ENCODE results near the gene TBC1D2B.

The TBC1D2B gene

GRCh38 chr15:78041946-78042345, 35.6 kb downstream of the TBC1D2B start:
- peaks cover 4 to 10% of the 10 kb centered on the region in 2 experiments for H3K4me1 ChIP-seq (ENCODE audit: control insufficient read depth in 1 of 2, insufficient read depth in 2 of 2, low read length in 2 of 2)
- no peak overlapping the region for H3K4me2 ChIP-seq (ENCODE audit: low read length)
- H3K27me3 ChIP-seq (ENCODE audit: insufficient read depth, low read length) = no peaks in the 10 kb centered on the region
- H3K79me2 ChIP-seq (ENCODE audit: control insufficient read depth, insufficient read depth, low read length, poor library complexity) = no peaks in the 10 kb centered on the region
- no peak overlapping the region for H4K8ac ChIP-seq (ENCODE audit: low read depth, low read length)
- no CpG with 5 or more reads among the region's 3 CpGs for WGBS (ENCODE audit: extremely low coverage, insufficient coverage, insufficient read length)
- H3K14ac ChIP-seq (ENCODE audit: low read length) = no peak overlapping the region
- H2AFZ ChIP-seq (ENCODE audit: insufficient read depth, low read length, poor library complexity) = no peak overlapping the region
- H3K4ac ChIP-seq (ENCODE audit: low read depth, low read length) = no peak overlapping the region
- H4K91ac ChIP-seq (ENCODE audit: low read depth, low read length) = no peak overlapping the region
- H3K23ac ChIP-seq (ENCODE audit: low read length) = no peak overlapping the region
- no peak overlapping the region for H4K12ac ChIP-seq (ENCODE audit: low read depth, low read length)
- no peaks in the 10 kb centered on the region for H3K36me3 ChIP-seq (ENCODE audit: control insufficient read depth in 1 of 2, insufficient read depth in 2 of 2, low read length in 2 of 2)
- no peak overlapping the region for H2BK12ac ChIP-seq (ENCODE audit: low read length)
- H2BK120ac ChIP-seq (ENCODE audit: insufficient read depth, low read length, poor library complexity) = no peak overlapping the region
- H3K9ac ChIP-seq (ENCODE audit: low read length) = no peak overlapping the region
- no peak for DNase-seq
- no peak overlapping the region for H2BK5ac ChIP-seq (ENCODE audit: low read depth, low read length, poor library complexity)
- H3K79me1 ChIP-seq (ENCODE audit: low read length) = no peaks in the 10 kb centered on the region
- no peak overlapping the region for H2AK5ac ChIP-seq (ENCODE audit: low read length)
- H3K27ac ChIP-seq (ENCODE audit: low read depth, low read length) = no peak overlapping the region
- no peak overlapping the region for H3K18ac ChIP-seq (ENCODE audit: low read length)
- H3K9me3 ChIP-seq (ENCODE audit: insufficient read depth, low read depth, low read length) = peaks cover 1% of the 10 kb centered on the region
- no peak overlapping the region for H3K4me3 ChIP-seq (ENCODE audit: low read depth, low read length)

- Histone ChIP-seq H3K79me1 (ENCODE audit: low read length) (no peaks in the 10 kb centered on the region), H4K12ac (ENCODE audit: low read depth, low read length) (no peak overlapping the region), H3K4me2 (ENCODE audit: low read length) (no peak overlapping the region), H3K18ac (ENCODE audit: low read length) (no peak overlapping the region), H3K79me2 (ENCODE audit: control insufficient read depth, insufficient read depth, low read length, poor library complexity) (no peaks in the 10 kb centered on the region), H2AFZ (ENCODE audit: insufficient read depth, low read length, poor library complexity) (no peak overlapping the region), H4K8ac (ENCODE audit: low read depth, low read length) (no peak overlapping the region), H3K27ac (ENCODE audit: low read depth, low read length) (no peak overlapping the region), H3K4ac (ENCODE audit: low read depth, low read length) (no peak overlapping the region), H3K4me1 (ENCODE audit: control insufficient read depth in 1 of 2, insufficient read depth in 2 of 2, low read length in 2 of 2) (peaks cover 4% of the 10 kb centered on the region in 2 experiments), H3K27me3 (ENCODE audit: insufficient read depth, low read length) (no peaks in the 10 kb centered on the region), H2BK5ac (ENCODE audit: low read depth, low read length, poor library complexity) (no peak overlapping the region), H4K91ac (ENCODE audit: low read depth, low read length) (no peak overlapping the region), H2BK12ac (ENCODE audit: low read length) (no peak overlapping the region), H3K14ac (ENCODE audit: low read length) (no peak overlapping the region), H3K9ac (ENCODE audit: low read length) (no peak overlapping the region), H3K4me3 (ENCODE audit: low read depth, low read length) (no peak overlapping the region), H3K36me3 (ENCODE audit: control insufficient read depth in 1 of 2, insufficient read depth in 2 of 2, low read length in 2 of 2) (no peaks in the 10 kb centered on the region), H2BK120ac (ENCODE audit: insufficient read depth, low read length, poor library complexity) (no peak overlapping the region), H2AK5ac (ENCODE audit: low read length) (no peak overlapping the region), H3K23ac (ENCODE audit: low read length) (no peak overlapping the region), H3K9me3 (ENCODE audit: insufficient read depth, low read depth, low read length) (peaks cover 1% of the 10 kb centered on the region)
- no peak for DNase-seq
- WGBS (ENCODE audit: extremely low coverage, insufficient coverage, insufficient read length) = no CpG with 5 or more reads among the region's 1 CpG
These were observed 36.8 kb downstream of the TBC1D2B start for GRCh38 chr15:78040653-78041244.

GRCh38 chr15:78038585-78039247, 38.8 kb downstream of the TBC1D2B start:
- peaks cover 0 to 6% of the 10 kb centered on the region in 2 experiments for H3K36me3 ChIP-seq (ENCODE audit: control insufficient read depth in 1 of 2, insufficient read depth in 2 of 2, low read length in 2 of 2)
- H3K4ac ChIP-seq (ENCODE audit: low read depth, low read length) = no peak overlapping the region
- no peak overlapping the region for H4K8ac ChIP-seq (ENCODE audit: low read depth, low read length)
- H4K91ac ChIP-seq (ENCODE audit: low read depth, low read length) = no peak overlapping the region
- H3K27me3 ChIP-seq (ENCODE audit: insufficient read depth, low read length) = no peaks in the 10 kb centered on the region
- H2BK12ac ChIP-seq (ENCODE audit: low read length) = no peak overlapping the region
- no CpG with 5 or more reads among the region's 8 CpGs for WGBS (ENCODE audit: extremely low coverage, insufficient coverage, insufficient read length)
- no peak overlapping the region for H2AFZ ChIP-seq (ENCODE audit: insufficient read depth, low read length, poor library complexity)
- DNase-seq = no peak
- H3K4me3 ChIP-seq (ENCODE audit: low read depth, low read length) = no peak overlapping the region
- H2BK5ac ChIP-seq (ENCODE audit: low read depth, low read length, poor library complexity) = no peak overlapping the region
- no peaks in the 10 kb centered on the region for H3K4me1 ChIP-seq (ENCODE audit: control insufficient read depth in 1 of 2, insufficient read depth in 2 of 2, low read length in 2 of 2)
- peaks cover 1% of the 10 kb centered on the region for H3K9me3 ChIP-seq (ENCODE audit: insufficient read depth, low read depth, low read length)
- no peak overlapping the region for H3K27ac ChIP-seq (ENCODE audit: low read depth, low read length)
- H3K4me2 ChIP-seq (ENCODE audit: low read length) = no peak overlapping the region
- no peak overlapping the region for H3K9ac ChIP-seq (ENCODE audit: low read length)
- no peak overlapping the region for H2BK120ac ChIP-seq (ENCODE audit: insufficient read depth, low read length, poor library complexity)
- H3K79me2 ChIP-seq (ENCODE audit: control insufficient read depth, insufficient read depth, low read length, poor library complexity) = no peaks in the 10 kb centered on the region
- H3K23ac ChIP-seq (ENCODE audit: low read length) = no peak overlapping the region
- no peaks in the 10 kb centered on the region for H3K79me1 ChIP-seq (ENCODE audit: low read length)
- no peak overlapping the region for H3K14ac ChIP-seq (ENCODE audit: low read length)
- H4K12ac ChIP-seq (ENCODE audit: low read depth, low read length) = no peak overlapping the region
- H3K18ac ChIP-seq (ENCODE audit: low read length) = no peak overlapping the region
- H2AK5ac ChIP-seq (ENCODE audit: low read length) = no peak overlapping the region

- Histone ChIP-seq H2AK5ac (ENCODE audit: low read length) (no peak overlapping the region), H3K79me1 (ENCODE audit: low read length) (no peaks in the 10 kb centered on the region), H4K12ac (ENCODE audit: low read depth, low read length) (no peak overlapping the region), H3K18ac (ENCODE audit: low read length) (no peak overlapping the region), H3K27me3 (ENCODE audit: insufficient read depth, low read length) (no peaks in the 10 kb centered on the region), H3K4me2 (ENCODE audit: low read length) (no peak overlapping the region), H2BK120ac (ENCODE audit: insufficient read depth, low read length, poor library complexity) (no peak overlapping the region), H3K36me3 (ENCODE audit: control insufficient read depth in 1 of 2, insufficient read depth in 2 of 2, low read length in 2 of 2) (peaks cover 0 to 6% of the 10 kb centered on the region in 2 experiments), H2BK5ac (ENCODE audit: low read depth, low read length, poor library complexity) (no peak overlapping the region), H3K9me3 (ENCODE audit: insufficient read depth, low read depth, low read length) (peaks cover 1% of the 10 kb centered on the region), H3K4me1 (ENCODE audit: control insufficient read depth in 1 of 2, insufficient read depth in 2 of 2, low read length in 2 of 2) (no peaks in the 10 kb centered on the region), H4K91ac (ENCODE audit: low read depth, low read length) (no peak overlapping the region), H3K27ac (ENCODE audit: low read depth, low read length) (no peak overlapping the region), H3K23ac (ENCODE audit: low read length) (no peak overlapping the region), H3K9ac (ENCODE audit: low read length) (no peak overlapping the region), H3K4ac (ENCODE audit: low read depth, low read length) (no peak overlapping the region), H3K4me3 (ENCODE audit: low read depth, low read length) (no peak overlapping the region), H4K8ac (ENCODE audit: low read depth, low read length) (no peak overlapping the region), H3K79me2 (ENCODE audit: control insufficient read depth, insufficient read depth, low read length, poor library complexity) (no peaks in the 10 kb centered on the region), H3K14ac (ENCODE audit: low read length) (no peak overlapping the region), H2BK12ac (ENCODE audit: low read length) (no peak overlapping the region), H2AFZ (ENCODE audit: insufficient read depth, low read length, poor library complexity) (no peak overlapping the region)
- no peak for DNase-seq
- no CpG with 5 or more reads among the region's 4 CpGs for WGBS (ENCODE audit: extremely low coverage, insufficient coverage, insufficient read length)
These were observed 39.7 kb downstream of the TBC1D2B start for GRCh38 chr15:78037779-78038305.

All from trophoblast cell (in vitro differentiated cells and primary cell).